ENCODE data around the gene PTPRM. TPM values are rescaled to one million over a fixed set of nuclear protein-coding genes. Genes with fewer than 3 reads are reported as not detected.

The PTPRM gene
- total and polyA plus RNA-seq, 2 of the 4 experiments (the other 2 are of a cell fraction), result 28.3 to 51.2 TPM

- H3K4me2 ChIP-seq (ENCODE audit: low read depth, low read length), result no peak overlapping the region
- no peak overlapping the region for H2BK15ac ChIP-seq (ENCODE audit: low read depth, low read length)
- ChIA-PET POLR2A (ENCODE audit: unreplicated experiment) (no interaction called here), CTCF (no interaction called here)
- dilution Hi-C loops (cut with HindIII; ENCODE audit: low sequenced_read_pairs, unreplicated experiment), result no loop called here
- H2AFZ ChIP-seq (replicated peaks; ENCODE audit: low read length, poor library complexity), result no peak overlapping the region
- H3K27ac ChIP-seq (ENCODE audit: insufficient read depth, low read length), result no peak overlapping the region
- H3K4me1 ChIP-seq (ENCODE audit: control insufficient read depth, insufficient read depth, low read length), result no peaks in the 10 kb centered on the region
- intact Hi-C loops (cut with micrococcal nuclease), result no loop called here
- H4K5ac ChIP-seq (ENCODE audit: low read depth, low read length), result no peak overlapping the region
- H3K4me3 ChIP-seq (ENCODE audit: insufficient read depth, low read depth, low read length), result no peak overlapping the region
- H3K4ac ChIP-seq (ENCODE audit: low read depth, low read length), result no peak overlapping the region
- TF ChIP-seq RCOR1 (IDR thresholded peaks at IDR 0.05; ENCODE audit: insufficient replicate concordance, low read length), result no peak
- no peak for TF ChIP-seq RFX5 (IDR thresholded peaks at IDR 0.05; ENCODE audit: low read depth, low read length)
- TF ChIP-seq MXI1 (IDR thresholded peaks at IDR 0.05; ENCODE audit: borderline replicate concordance, low read depth, low read length), result no peak
- TF ChIP-seq ELK1 (IDR thresholded peaks at IDR 0.05; ENCODE audit: borderline replicate concordance, low read depth, low read length), result no peak
- no peak for TF ChIP-seq CHD1 (IDR thresholded peaks at IDR 0.05; ENCODE audit: low read depth, low read length)
- TF ChIP-seq FOS (IDR thresholded peaks at IDR 0.05; ENCODE audit: low read depth, low read length), result no peak
- no peak for TF ChIP-seq NFE2L2 (IDR thresholded peaks at IDR 0.05; ENCODE audit: low read depth, low read length)
- TF ChIP-seq, protein P1, sequence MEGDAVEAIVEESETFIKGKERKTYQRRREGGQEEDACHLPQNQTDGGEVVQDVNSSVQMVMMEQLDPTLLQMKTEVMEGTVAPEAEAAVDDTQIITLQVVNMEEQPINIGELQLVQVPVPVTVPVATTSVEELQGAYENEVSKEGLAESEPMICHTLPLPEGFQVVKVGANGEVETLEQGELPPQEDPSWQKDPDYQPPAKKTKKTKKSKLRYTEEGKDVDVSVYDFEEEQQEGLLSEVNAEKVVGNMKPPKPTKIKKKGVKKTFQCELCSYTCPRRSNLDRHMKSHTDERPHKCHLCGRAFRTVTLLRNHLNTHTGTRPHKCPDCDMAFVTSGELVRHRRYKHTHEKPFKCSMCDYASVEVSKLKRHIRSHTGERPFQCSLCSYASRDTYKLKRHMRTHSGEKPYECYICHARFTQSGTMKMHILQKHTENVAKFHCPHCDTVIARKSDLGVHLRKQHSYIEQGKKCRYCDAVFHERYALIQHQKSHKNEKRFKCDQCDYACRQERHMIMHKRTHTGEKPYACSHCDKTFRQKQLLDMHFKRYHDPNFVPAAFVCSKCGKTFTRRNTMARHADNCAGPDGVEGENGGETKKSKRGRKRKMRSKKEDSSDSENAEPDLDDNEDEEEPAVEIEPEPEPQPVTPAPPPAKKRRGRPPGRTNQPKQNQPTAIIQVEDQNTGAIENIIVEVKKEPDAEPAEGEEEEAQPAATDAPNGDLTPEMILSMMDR (conservative IDR thresholded peaks at IDR 0.05; ENCODE audit: low read depth, low read length), result no peak
- no peak for TF ChIP-seq RAD21 (IDR thresholded peaks at IDR 0.05; ENCODE audit: low read length)
- peaks cover 0 to 2% of the 10 kb centered on the region in 2 experiments; a peak in 1 of 4 replicates for H3K79me1 ChIP-seq (ENCODE audit: low read depth in 1 of 2, low read length in 2 of 2)
- in situ Hi-C loops (cut with MboI; ENCODE audit: low sequenced_read_pairs), result no loop called here
- no peak for ATAC-seq (ENCODE audit: low read depth)
- H3K14ac ChIP-seq (replicated peaks; ENCODE audit: low read depth, low read length), result no peak overlapping the region
- no peak overlapping the region for H4K91ac ChIP-seq (ENCODE audit: insufficient read depth, low read depth, low read length)
- WGBS, 2 experiments (ENCODE audit: extremely low coverage in 2 of 2, insufficient read length in 1 of 2), result no CpG with 5 or more reads among the region's 6 CpGs
- H4K20me1 ChIP-seq (ENCODE audit: insufficient read depth, low read length), result no peaks in the 10 kb centered on the region
- no peak overlapping the region for H3K23ac ChIP-seq (ENCODE audit: low read depth, low read length)
- H4K8ac ChIP-seq (ENCODE audit: low read depth in 2 of 2, low read length in 2 of 2), result no peak overlapping the region
- DNase-seq, result no peak
- H3K9me3 ChIP-seq (ENCODE audit: control insufficient read depth, insufficient read depth, low read length), result no peaks in the 10 kb centered on the region
- H2AK5ac ChIP-seq (ENCODE audit: low read depth, low read length), result no peak overlapping the region
- H2BK20ac ChIP-seq (ENCODE audit: low read depth, low read length), result no peak overlapping the region
- H3K27me3 ChIP-seq (ENCODE audit: control insufficient read depth, insufficient read depth, low read length), result no peaks in the 10 kb centered on the region
- no peak overlapping the region for H2BK5ac ChIP-seq (ENCODE audit: low read depth, low read length, poor library complexity, severe bottlenecking)
- H3K9ac ChIP-seq (ENCODE audit: low read depth, low read length), result no peak overlapping the region
- no peak overlapping the region for H2BK120ac ChIP-seq (ENCODE audit: low read depth, low read length)
- H3K18ac ChIP-seq (ENCODE audit: low read depth, low read length), result no peak overlapping the region
- no peak overlapping the region for H2AK9ac ChIP-seq (replicated peaks; ENCODE audit: low read depth, low read length, poor library complexity)
- no peak overlapping the region for H3K56ac ChIP-seq (ENCODE audit: extremely low read depth, insufficient read depth, low read length)
- H3K9me1 ChIP-seq (ENCODE audit: insufficient read depth, low read length), result no peaks in the 10 kb centered on the region
- no TSS peak for BruUV-seq (replicated peaks)
- no peaks in the 10 kb centered on the region for H3K36me3 ChIP-seq (ENCODE audit: control insufficient read depth, insufficient read depth, low read length)
Observed at GRCh38 chr18:7974200-7974874, 407.2 kb downstream of the PTPRM start.
